ENCODE data around the gene FAF1. TPM values are rescaled to one million over a fixed set of nuclear protein-coding genes. Genes with fewer than 3 reads are reported as not detected.

FAF1 gene
- total and polyA plus RNA-seq, 2 experiments from 2014 or later, result 7.2 to 49.1 TPM

GRCh38 chr1:50508040-50508586 lies 452.0 kb downstream of the FAF1 start:
- TF ChIP-seq EZH2phosphoT487 (IDR thresholded peaks at IDR 0.05; ENCODE audit: insufficient read depth, low read depth), result no peak
- no peak for TF ChIP-seq EZH2 (IDR thresholded peaks at IDR 0.05; ENCODE audit: insufficient read depth, poor library complexity, severe bottlenecking)
- Histone ChIP-seq H4K20me1 (ENCODE audit: insufficient read depth) (no peaks in the 10 kb centered on the region), H3F3A (ENCODE audit: insufficient read depth) (no peaks in the 10 kb centered on the region), H3K36me3 (ENCODE audit: low read depth) (peaks cover 16% of the 10 kb centered on the region; the same call in 1 of the 2 replicates), H3K27ac (no peak overlapping the region), H3K9me3 (ENCODE audit: low read depth) (no peaks in the 10 kb centered on the region), H3K27me3 (replicated peaks; ENCODE audit: insufficient read depth) (no peaks in the 10 kb centered on the region), H3K9ac (no peak overlapping the region), H2AFZ (no peak overlapping the region), H3K4me3 (no peak overlapping the region), H3K4me2 (ENCODE audit: unreplicated experiment) (no peak overlapping the region), H3K79me2 (ENCODE audit: insufficient read depth) (no peaks in the 10 kb centered on the region), H3K4me1 (ENCODE audit: insufficient read depth) (no peaks in the 10 kb centered on the region), H3K9me2 (ENCODE audit: insufficient read depth) (no peaks in the 10 kb centered on the region)
- no peak for DNase-seq
- in situ Hi-C loops (cut with MboI), result no loop called here

GRCh38 chr1:50505427-50505826 lies 454.6 kb downstream of the FAF1 start:
- Histone ChIP-seq H3K4me3 (no peak overlapping the region), H3K4me1 (ENCODE audit: insufficient read depth) (no peaks in the 10 kb centered on the region), H3K9me3 (ENCODE audit: low read depth) (no peaks in the 10 kb centered on the region), H2AFZ (no peak overlapping the region), H3K9me2 (ENCODE audit: insufficient read depth) (no peaks in the 10 kb centered on the region), H3K9ac (no peak overlapping the region), H3K4me2 (ENCODE audit: unreplicated experiment) (no peak overlapping the region), H3K27me3 (replicated peaks; ENCODE audit: insufficient read depth) (no peaks in the 10 kb centered on the region), H3F3A (ENCODE audit: insufficient read depth) (no peaks in the 10 kb centered on the region), H3K79me2 (ENCODE audit: insufficient read depth) (no peaks in the 10 kb centered on the region), H3K36me3 (ENCODE audit: low read depth) (peaks cover 16% of the 10 kb centered on the region; the same call in 1 of the 2 replicates), H4K20me1 (ENCODE audit: insufficient read depth) (no peaks in the 10 kb centered on the region), H3K27ac (no peak overlapping the region)
- no peak for TF ChIP-seq EZH2phosphoT487 (IDR thresholded peaks at IDR 0.05; ENCODE audit: insufficient read depth, low read depth)
- TF ChIP-seq EZH2 (IDR thresholded peaks at IDR 0.05; ENCODE audit: insufficient read depth, poor library complexity, severe bottlenecking), result no peak
- no peak for DNase-seq
- in situ Hi-C loops (cut with MboI), result no loop called here

DNA sequence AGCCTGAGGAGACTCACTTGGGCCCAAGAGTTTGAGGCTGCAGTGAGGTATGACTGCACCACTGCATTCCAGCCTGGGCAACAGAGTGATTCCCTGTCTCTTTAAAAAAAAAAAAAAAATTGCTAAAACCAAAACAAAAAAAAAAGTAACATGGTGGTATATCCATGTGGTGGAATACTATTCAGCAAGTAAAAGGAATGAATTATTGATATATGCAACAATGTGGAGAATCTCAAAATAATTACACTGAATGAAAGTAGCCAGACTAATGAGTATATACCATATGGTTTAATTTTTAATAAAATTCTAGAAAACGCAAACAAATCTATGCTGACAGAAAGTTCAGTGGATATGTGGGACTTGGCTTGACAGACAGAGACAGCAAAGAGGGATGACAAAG lies 456.6 kb downstream of the FAF1 start:
- Histone ChIP-seq H4K20me1 (ENCODE audit: insufficient read depth) (no peaks in the 10 kb centered on the region), H3K9me2 (ENCODE audit: insufficient read depth) (no peaks in the 10 kb centered on the region), H3K27me3 (replicated peaks; ENCODE audit: insufficient read depth) (no peaks in the 10 kb centered on the region), H3K4me3 (no peak overlapping the region), H3K4me2 (ENCODE audit: unreplicated experiment) (no peak overlapping the region), H3K4me1 (ENCODE audit: insufficient read depth) (no peaks in the 10 kb centered on the region), H3K9me3 (ENCODE audit: low read depth) (no peaks in the 10 kb centered on the region), H3K27ac (no peak overlapping the region), H3F3A (ENCODE audit: insufficient read depth) (no peaks in the 10 kb centered on the region), H3K79me2 (ENCODE audit: insufficient read depth) (no peaks in the 10 kb centered on the region), H3K36me3 (ENCODE audit: low read depth) (peaks cover 16% of the 10 kb centered on the region; the same call in 1 of the 2 replicates), H2AFZ (no peak overlapping the region), H3K9ac (no peak overlapping the region)
- no peak for DNase-seq
- WGBS, 2 experiments (ENCODE audit: low coverage in 1 of 2, low lambda C conversion rate in 2 of 2, missing lambda C conversion rate in 2 of 2), result 92 to 100% methylated on average over 1 of the region's 1 CpG
- in situ Hi-C loops (cut with MboI), result no loop called here
- no peak for TF ChIP-seq EZH2phosphoT487 (IDR thresholded peaks at IDR 0.05; ENCODE audit: insufficient read depth, low read depth)
- TF ChIP-seq EZH2 (IDR thresholded peaks at IDR 0.05; ENCODE audit: insufficient read depth, poor library complexity, severe bottlenecking), result no peak

- H3K4me1 ChIP-seq (ENCODE audit: insufficient read depth), result no peaks in the 10 kb centered on the region
- H3K9me2 ChIP-seq (ENCODE audit: insufficient read depth), result no peaks in the 10 kb centered on the region
- H4K20me1 ChIP-seq (ENCODE audit: insufficient read depth), result no peaks in the 10 kb centered on the region
- DNase-seq, result no peak
- H3K36me3 ChIP-seq (ENCODE audit: low read depth), result peaks cover 22% of the 10 kb centered on the region; the same call in 1 of the 2 replicates
- no peaks in the 10 kb centered on the region for H3K9me3 ChIP-seq (ENCODE audit: low read depth)
- H3K9ac ChIP-seq, result no peak overlapping the region
- H3K4me3 ChIP-seq, result no peak overlapping the region
- no peak overlapping the region for H2AFZ ChIP-seq
- H3K4me2 ChIP-seq (ENCODE audit: unreplicated experiment), result no peak overlapping the region
- H3K79me2 ChIP-seq (ENCODE audit: insufficient read depth), result no peaks in the 10 kb centered on the region
- H3F3A ChIP-seq (ENCODE audit: insufficient read depth), result no peaks in the 10 kb centered on the region
- in situ Hi-C loops (cut with MboI), result no loop called here
- H3K27ac ChIP-seq, result no peak overlapping the region
- 95 to 98% methylated on average over 2 of the region's 2 CpGs for WGBS, 2 experiments (ENCODE audit: low coverage in 1 of 2, low lambda C conversion rate in 2 of 2, missing lambda C conversion rate in 2 of 2)
- TF ChIP-seq EZH2 (IDR thresholded peaks at IDR 0.05; ENCODE audit: insufficient read depth, poor library complexity, severe bottlenecking) (no peak), EZH2phosphoT487 (IDR thresholded peaks at IDR 0.05; ENCODE audit: insufficient read depth, low read depth) (no peak)
- H3K27me3 ChIP-seq (replicated peaks; ENCODE audit: insufficient read depth), result no peaks in the 10 kb centered on the region
These were observed 457.9 kb downstream of the FAF1 start for GRCh38 chr1:50502147-50502546.

DNA sequence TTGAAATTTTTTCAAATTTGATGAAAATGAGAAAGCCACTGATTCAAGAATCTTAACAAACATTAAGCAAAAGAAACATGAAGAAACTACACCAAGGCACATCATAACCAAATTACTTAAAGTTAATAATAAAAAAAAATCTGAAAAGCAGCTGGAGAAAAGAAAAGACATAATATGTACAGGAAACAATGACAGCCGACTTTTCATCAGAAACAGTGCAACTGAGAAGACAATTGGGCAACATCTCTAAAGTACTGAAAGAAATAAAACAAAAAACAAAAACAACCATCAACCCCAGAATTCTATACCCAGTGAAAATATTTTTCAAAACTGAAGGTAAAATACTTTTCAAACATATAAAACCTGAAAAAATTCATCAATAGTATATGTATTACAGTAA lies 463.1 kb downstream of the FAF1 start:
- no peaks in the 10 kb centered on the region for H3K9me2 ChIP-seq (ENCODE audit: insufficient read depth)

More for the DNA sequence above, 463.1 kb downstream of the FAF1 start:
- in situ Hi-C loops (cut with MboI), result no loop called here
- Histone ChIP-seq H3K4me2 (ENCODE audit: unreplicated experiment) (no peak overlapping the region), H3K79me2 (ENCODE audit: insufficient read depth) (no peaks in the 10 kb centered on the region), H3K9me3 (ENCODE audit: low read depth) (no peaks in the 10 kb centered on the region), H3K27me3 (replicated peaks; ENCODE audit: insufficient read depth) (no peaks in the 10 kb centered on the region), H4K20me1 (ENCODE audit: insufficient read depth) (no peaks in the 10 kb centered on the region), H3K36me3 (ENCODE audit: low read depth) (peaks cover 11% of the 10 kb centered on the region; the same call in 1 of the 2 replicates), H2AFZ (no peak overlapping the region), H3K4me3 (no peak overlapping the region), H3K4me1 (ENCODE audit: insufficient read depth) (no peaks in the 10 kb centered on the region), H3K9ac (no peak overlapping the region), H3K27ac (no peak overlapping the region), H3F3A (ENCODE audit: insufficient read depth) (no peaks in the 10 kb centered on the region)
- peak; percentile 43 for DNase-seq
- TF ChIP-seq EZH2 (IDR thresholded peaks at IDR 0.05; ENCODE audit: insufficient read depth, poor library complexity, severe bottlenecking) (no peak), EZH2phosphoT487 (IDR thresholded peaks at IDR 0.05; ENCODE audit: insufficient read depth, low read depth) (no peak)
- 97 to 100% methylated on average over 1 of the region's 1 CpG for WGBS, 2 experiments (ENCODE audit: low coverage in 1 of 2, low lambda C conversion rate in 2 of 2, missing lambda C conversion rate in 2 of 2)

Data from GM23248 (cell line).